Body of pancreas (tissue), 4 donors: Measurements from ENCODE around the gene PERCC1. TPM values are rescaled to one million over a fixed set of nuclear protein-coding genes. Genes with fewer than 3 reads are reported as not detected.

ENCODE experiments used
- ATAC-seq: fragments of 150-250 bp; one replicate; pipeline ENCODE4 v1.9.1; 2016
- DNase-seq, 4 donors: peaks; one replicate each; pipeline ENCODE4 v3.0.0-alpha.2; 2019
- H3K27ac ChIP-seq, 4 donors: fragments of 200-600 bp; sonication (generic); 1 replicate in 3 of 4; 2 replicates in 1 of 4; pipeline versions ENCODE4 v1.5.1 to v1.6.1; 2016 to 2019; ENCODE audit warnings: mild to moderate bottlenecking in 1 of 4, mixed read lengths in 1 of 4, moderate library complexity in 1 of 4
- H3K27me3 ChIP-seq, 2 donors: fragments of 200-600 bp; sonication (generic); one replicate each; pipeline ENCODE4 v1.6.0; 2016; ENCODE audit warnings: mild to moderate bottlenecking in 1 of 2
- H3K36me3 ChIP-seq, 2 donors: fragments of 200-600 bp; sonication (generic); replicated peaks in 1 of 2; 2 replicates each; pipeline ENCODE4 v1.5.1; 2016; ENCODE audit warnings: low read depth in 2 of 2; ENCODE audit not compliant: insufficient read depth in 1 of 2
- H3K4me1 ChIP-seq: fragments of 200-600 bp; sonication (generic); one replicate; pipeline ENCODE4 v1.6.0; 2016
- H3K4me3 ChIP-seq, 2 donors: fragments of 200-600 bp; sonication (generic); 1 replicate in 1 of 2; 2 replicates in 1 of 2; pipeline ENCODE4 v1.5.1; 2016 to 2019
- H3K9me3 ChIP-seq, 3 donors: fragments of 200-600 bp; sonication (generic); 1 replicate in 2 of 3; 2 replicates in 1 of 3; pipeline ENCODE4 v1.5.1; 2016
- POLR2A ChIP-seq, 3 donors: fragments of 450-650 bp; IDR thresholded peaks; one replicate each; pipeline ENCODE4 v1.6.1; 2016; ENCODE audit warnings: antibody characterized with exemption in 3 of 3, mild to moderate bottlenecking in 2 of 3
- WGBS, 2 donors: methylation state at CpG; one replicate each; pipeline ENCODE4 v1.1.5; 2017; 5-methylcytosine and 5-hydroxymethylcytosine counted together
- intact Hi-C: fragments of 100-400 bp; cut with DNase I; formaldehyde crosslinking; loops from one replicate; pipeline ENCODE4 v1.15.1; 2023
- total RNA-seq, 2 donors: library from RNA; depleted of rRNA; stranded (reverse); fragments of >200 nt; gene quantifications; one replicate each; pipeline ENCODE4 v1.1.0, GENCODE V29; 2016
- TF ChIP-seq, protein P1 (sequence below), 7 experiments: fragments of 450-650 bp in 4 of 7; fragments of 200-600 bp in 3 of 7; sonication (generic) in 3 of 7; IDR thresholded peaks; one replicate each; pipeline ENCODE4 v1.5.1; 2016 to 2019; ENCODE audit warnings: antibody characterized with exemption in 7 of 7

Gene PERCC1
- total RNA-seq, 2 donors from 2014 or later = not detected

DNA sequence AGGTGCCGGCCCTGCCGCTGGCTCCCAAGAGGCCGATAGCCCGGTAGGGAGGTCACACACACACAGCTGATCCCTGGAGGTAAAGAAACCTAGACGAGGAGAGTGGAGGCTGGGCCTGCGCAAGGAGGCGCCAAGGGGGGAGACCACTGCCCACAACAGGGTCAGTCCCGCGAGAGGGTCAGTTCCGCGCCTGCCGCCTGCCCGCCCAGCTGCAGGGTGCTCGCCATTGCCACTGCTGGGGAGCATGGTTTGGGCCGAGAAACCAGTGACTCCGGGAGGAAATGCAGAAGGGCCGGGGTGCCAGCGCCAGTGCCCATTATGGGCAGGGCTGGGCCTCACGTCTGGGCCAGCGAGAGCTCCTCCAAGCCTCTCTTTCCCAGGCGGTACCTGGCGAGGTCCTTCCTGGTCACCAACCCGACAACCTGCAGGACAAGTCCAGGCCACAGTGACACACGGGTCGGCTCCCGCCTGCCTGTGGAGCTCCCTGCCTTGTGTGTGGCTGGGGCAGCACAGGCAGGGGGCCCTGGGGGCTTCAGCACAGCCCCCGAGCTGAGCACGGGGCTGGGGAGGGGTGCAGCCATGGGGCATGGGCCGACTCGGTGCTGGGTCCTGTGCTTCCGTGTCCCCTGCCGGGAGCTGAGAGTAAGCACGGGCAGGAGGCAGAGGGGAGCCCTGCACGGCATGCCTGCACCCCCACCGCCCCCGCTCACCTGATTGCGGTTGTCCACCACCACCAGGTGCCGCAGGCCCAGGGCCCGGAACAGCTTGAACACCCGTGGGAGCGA lies 15.6 kb downstream of the PERCC1 start:
- intact Hi-C loops = no loop called here
- no peaks in the 10 kb centered on the region for H3K4me1 ChIP-seq
- H3K9me3 ChIP-seq = no peaks in the 10 kb centered on the region
- no peaks in the 10 kb centered on the region for H3K27me3 ChIP-seq
- H3K36me3 ChIP-seq = peaks cover 0 to 9% of the 10 kb centered on the region in 2 donors
- TF ChIP-seq, protein P1, sequence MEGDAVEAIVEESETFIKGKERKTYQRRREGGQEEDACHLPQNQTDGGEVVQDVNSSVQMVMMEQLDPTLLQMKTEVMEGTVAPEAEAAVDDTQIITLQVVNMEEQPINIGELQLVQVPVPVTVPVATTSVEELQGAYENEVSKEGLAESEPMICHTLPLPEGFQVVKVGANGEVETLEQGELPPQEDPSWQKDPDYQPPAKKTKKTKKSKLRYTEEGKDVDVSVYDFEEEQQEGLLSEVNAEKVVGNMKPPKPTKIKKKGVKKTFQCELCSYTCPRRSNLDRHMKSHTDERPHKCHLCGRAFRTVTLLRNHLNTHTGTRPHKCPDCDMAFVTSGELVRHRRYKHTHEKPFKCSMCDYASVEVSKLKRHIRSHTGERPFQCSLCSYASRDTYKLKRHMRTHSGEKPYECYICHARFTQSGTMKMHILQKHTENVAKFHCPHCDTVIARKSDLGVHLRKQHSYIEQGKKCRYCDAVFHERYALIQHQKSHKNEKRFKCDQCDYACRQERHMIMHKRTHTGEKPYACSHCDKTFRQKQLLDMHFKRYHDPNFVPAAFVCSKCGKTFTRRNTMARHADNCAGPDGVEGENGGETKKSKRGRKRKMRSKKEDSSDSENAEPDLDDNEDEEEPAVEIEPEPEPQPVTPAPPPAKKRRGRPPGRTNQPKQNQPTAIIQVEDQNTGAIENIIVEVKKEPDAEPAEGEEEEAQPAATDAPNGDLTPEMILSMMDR (IDR thresholded peaks at IDR 0.05) = no peak
- TF ChIP-seq POLR2A (IDR thresholded peaks at IDR 0.05) = no peak
- DNase-seq (no peak), ATAC-seq (no peak)
- 93 to 95% methylated on average over 23 to 24 of the region's 41 CpGs for WGBS, 2 donors
- no peak overlapping the region for H3K4me3 ChIP-seq
- H3K27ac ChIP-seq = no peak overlapping the region

DNA sequence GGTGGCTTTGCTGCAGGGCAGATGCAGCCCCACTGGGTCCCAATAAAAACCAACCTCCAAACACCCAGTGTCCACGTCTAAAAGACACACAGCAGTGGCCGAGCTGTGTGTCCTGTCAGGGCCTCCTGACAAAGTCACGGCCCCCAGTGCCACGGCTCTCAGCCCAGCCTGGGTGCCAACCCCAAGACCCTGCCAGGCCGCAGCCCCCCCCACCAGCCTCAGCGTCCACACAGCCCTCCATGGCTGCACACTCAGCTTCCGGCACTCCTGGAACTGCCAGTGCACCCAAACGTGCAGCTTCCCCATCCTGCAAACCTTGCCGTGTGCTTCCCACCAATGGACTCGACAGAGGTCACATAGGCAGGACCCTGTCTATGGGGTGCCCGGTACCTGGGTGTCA lies 17.1 kb downstream of the PERCC1 start:
- H3K4me3 ChIP-seq = no peak overlapping the region
- H3K9me3 ChIP-seq = no peaks in the 10 kb centered on the region
- no peaks in the 10 kb centered on the region for H3K27me3 ChIP-seq
- peaks cover 0 to 9% of the 10 kb centered on the region in 2 donors for H3K36me3 ChIP-seq
- 91 to 98% methylated on average over 7 to 11 of the region's 11 CpGs for WGBS, 2 donors
- no peak overlapping the region for H3K27ac ChIP-seq
- no peaks in the 10 kb centered on the region for H3K4me1 ChIP-seq
- intact Hi-C loops = no loop called here
- DNase-seq (no peak), ATAC-seq (no peak)
- TF ChIP-seq POLR2A (IDR thresholded peaks at IDR 0.05) = no peak
- TF ChIP-seq, protein P1 (IDR thresholded peaks at IDR 0.05) = no peak

DNA sequence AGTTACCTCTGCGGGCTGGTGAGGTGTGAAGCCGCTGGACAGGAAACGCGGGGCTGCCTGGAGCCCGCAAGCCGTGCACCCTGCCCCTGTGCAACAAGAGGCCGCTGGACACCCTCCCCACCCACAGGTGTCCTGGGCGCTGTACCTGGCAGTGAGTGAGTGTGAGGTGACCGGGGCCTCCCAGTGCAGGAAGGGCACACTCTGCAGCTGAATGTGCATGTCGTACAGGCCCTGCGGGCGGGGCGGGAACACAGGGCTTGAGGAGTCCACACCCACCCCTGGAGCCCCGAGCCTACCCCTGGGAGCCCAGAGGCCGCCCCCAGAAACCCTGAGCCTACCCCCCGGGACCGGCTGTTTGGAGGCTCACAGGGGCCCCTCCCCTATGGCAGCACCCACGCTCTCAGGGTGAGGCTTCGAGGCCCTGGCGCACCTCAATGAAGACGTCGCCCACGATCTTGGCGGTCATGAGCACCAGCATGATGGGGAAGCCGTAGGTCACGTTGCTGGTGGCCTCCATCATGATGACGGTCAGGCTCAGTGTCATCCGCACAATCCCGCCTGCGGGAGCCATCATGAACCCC lies 17.7 kb downstream of the PERCC1 start:
- ATAC-seq (no peak), DNase-seq (no peak)
- no peaks in the 10 kb centered on the region for H3K27me3 ChIP-seq
- H3K4me1 ChIP-seq = no peaks in the 10 kb centered on the region
- no peak overlapping the region for H3K4me3 ChIP-seq
- WGBS, 2 donors = 90 to 100% methylated on average over 1 to 24 of the region's 30 CpGs
- H3K27ac ChIP-seq = no peak overlapping the region
- H3K36me3 ChIP-seq = peaks cover 0 to 10% of the 10 kb centered on the region in 2 donors
- TF ChIP-seq, protein P1 (IDR thresholded peaks at IDR 0.05) = no peak
- no peak for TF ChIP-seq POLR2A (IDR thresholded peaks at IDR 0.05)
- intact Hi-C loops = no loop called here
- no peaks in the 10 kb centered on the region for H3K9me3 ChIP-seq

DNA sequence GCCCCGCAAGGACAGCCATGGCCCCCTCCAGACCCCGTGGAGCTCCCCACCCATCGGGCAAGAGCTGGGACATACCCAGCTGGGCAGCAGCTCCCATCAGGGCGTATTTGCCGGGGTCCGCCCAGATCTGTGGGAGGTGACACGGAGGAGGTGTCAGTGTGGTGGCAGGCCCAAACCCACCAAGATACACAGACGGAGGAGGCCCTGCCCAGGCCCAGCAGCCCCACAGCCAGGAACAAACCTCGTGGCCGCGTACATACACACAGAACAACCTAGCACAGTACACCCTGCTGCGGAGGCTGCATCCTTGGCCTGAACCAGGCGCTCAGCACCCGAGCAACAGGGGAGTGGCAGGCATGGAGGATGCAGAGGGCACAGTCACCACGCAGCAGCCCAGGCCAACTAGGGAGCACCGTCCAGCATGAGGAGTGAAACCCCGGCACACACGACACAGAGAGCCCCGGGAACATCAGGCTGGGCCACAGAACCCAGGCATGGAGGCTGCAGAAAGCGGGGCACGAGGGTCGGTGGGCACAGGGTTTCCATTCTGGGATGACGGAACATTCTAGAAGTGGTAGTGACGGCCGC lies 18.4 kb downstream of the PERCC1 start:
- ATAC-seq = no peak
- H3K4me3 ChIP-seq = no peak overlapping the region
- no peaks in the 10 kb centered on the region for H3K9me3 ChIP-seq
- 88 to 96% methylated on average over 8 to 23 of the region's 25 CpGs for WGBS, 2 donors
- TF ChIP-seq, protein P1 (IDR thresholded peaks at IDR 0.05) = no peak
- TF ChIP-seq POLR2A (IDR thresholded peaks at IDR 0.05) = no peak
- no peaks in the 10 kb centered on the region for H3K4me1 ChIP-seq
- H3K27ac ChIP-seq = no peak overlapping the region
- intact Hi-C loops = no loop called here
- no peaks in the 10 kb centered on the region for H3K27me3 ChIP-seq
- no peak for DNase-seq
- H3K36me3 ChIP-seq = peaks cover 0 to 15% of the 10 kb centered on the region in 2 donors
